Measurements from ENCODE around the gene SLC2A13.
"Not testable (repeated sequence)": the region's sequence is repeated elsewhere in the genome, so short reads cannot be mapped to it uniquely, and the experiment has no call there.

Gene SLC2A13

GRCh38 chr12:40093512-40093911, 12.4 kb downstream of the SLC2A13 start:
- no peaks in the 10 kb centered on the region for H3K9me3 Mint-ChIP-seq
- no peaks in the 10 kb centered on the region for H3K4me1 Mint-ChIP-seq (ENCODE audit: low read depth)
- no peak overlapping the region for H3K4me3 Mint-ChIP-seq
- no peak for DNase-seq (ENCODE audit: low spot score)
- H3K36me3 Mint-ChIP-seq (ENCODE audit: low read depth) = no peaks in the 10 kb centered on the region
- H3K27ac Mint-ChIP-seq = no peak overlapping the region
- H3K27me3 Mint-ChIP-seq (ENCODE audit: low read depth) = peaks cover 5% of the 10 kb centered on the region

GRCh38 chr12:40086471-40086870, 19.4 kb downstream of the SLC2A13 start:
- DNase-seq (ENCODE audit: low spot score) = no peak
- Mint-ChIP-seq H3K4me1 (ENCODE audit: low read depth) (no peaks in the 10 kb centered on the region), H3K27ac (no peak overlapping the region), H3K27me3 (ENCODE audit: low read depth) (peaks cover 3% of the 10 kb centered on the region), H3K36me3 (ENCODE audit: low read depth) (no peaks in the 10 kb centered on the region), H3K4me3 (no peak overlapping the region), H3K9me3 (no peaks in the 10 kb centered on the region)

GRCh38 chr12:40078266-40078665, 27.6 kb downstream of the SLC2A13 start:
- Mint-ChIP-seq H3K36me3 (ENCODE audit: low read depth) (no peaks in the 10 kb centered on the region), H3K27me3 (ENCODE audit: low read depth) (peaks cover 2% of the 10 kb centered on the region), H3K9me3 (no peaks in the 10 kb centered on the region), H3K4me1 (ENCODE audit: low read depth) (no peaks in the 10 kb centered on the region), H3K4me3 (no peak overlapping the region), H3K27ac (no peak overlapping the region)
- no peak for DNase-seq (ENCODE audit: low spot score)

- H3K36me3 Mint-ChIP-seq (ENCODE audit: low read depth) = no peaks in the 10 kb centered on the region
- no peak overlapping the region for H3K4me3 Mint-ChIP-seq
- H3K4me1 Mint-ChIP-seq (ENCODE audit: low read depth) = no peaks in the 10 kb centered on the region
- H3K27ac Mint-ChIP-seq = no peak overlapping the region
- H3K27me3 Mint-ChIP-seq (ENCODE audit: low read depth) = peaks cover 2% of the 10 kb centered on the region
- H3K9me3 Mint-ChIP-seq = no peaks in the 10 kb centered on the region
- DNase-seq (ENCODE audit: low spot score) = no peak
Measured at GRCh38 chr12:40075458-40075857, 30.4 kb downstream of the SLC2A13 start.

- Mint-ChIP-seq H3K4me3 (no peak overlapping the region), H3K9me3 (no peaks in the 10 kb centered on the region), H3K27ac (no peak overlapping the region), H3K4me1 (ENCODE audit: low read depth) (no peaks in the 10 kb centered on the region), H3K36me3 (ENCODE audit: low read depth) (no peaks in the 10 kb centered on the region), H3K27me3 (ENCODE audit: low read depth) (no peaks in the 10 kb centered on the region)
- no peak for DNase-seq (ENCODE audit: low spot score)
Measured at GRCh38 chr12:40068416-40068815, 37.5 kb downstream of the SLC2A13 start.

GRCh38 chr12:40065636-40066035, 40.2 kb downstream of the SLC2A13 start:
- H3K36me3 Mint-ChIP-seq (ENCODE audit: low read depth) = no peaks in the 10 kb centered on the region
- no peaks in the 10 kb centered on the region for H3K4me1 Mint-ChIP-seq (ENCODE audit: low read depth)
- no peak overlapping the region for H3K4me3 Mint-ChIP-seq
- no peak overlapping the region for H3K27ac Mint-ChIP-seq
- H3K27me3 Mint-ChIP-seq (ENCODE audit: low read depth) = no peaks in the 10 kb centered on the region
- no peak for DNase-seq (ENCODE audit: low spot score)
- H3K9me3 Mint-ChIP-seq = no peaks in the 10 kb centered on the region

- no peak for DNase-seq (ENCODE audit: low spot score)
- no peaks in the 10 kb centered on the region for H3K4me1 Mint-ChIP-seq (ENCODE audit: low read depth)
- no peaks in the 10 kb centered on the region for H3K27me3 Mint-ChIP-seq (ENCODE audit: low read depth)
- no peaks in the 10 kb centered on the region for H3K9me3 Mint-ChIP-seq
- H3K36me3 Mint-ChIP-seq (ENCODE audit: low read depth) = no peaks in the 10 kb centered on the region
- no peak overlapping the region for H3K4me3 Mint-ChIP-seq
- H3K27ac Mint-ChIP-seq = no peak overlapping the region
Measured at GRCh38 chr12:40063414-40063813, 42.5 kb downstream of the SLC2A13 start.

- DNase-seq (ENCODE audit: low spot score) = no peak
- no peak overlapping the region for H3K27ac Mint-ChIP-seq
- no peaks in the 10 kb centered on the region for H3K9me3 Mint-ChIP-seq
- H3K27me3 Mint-ChIP-seq (ENCODE audit: low read depth) = peaks cover 2% of the 10 kb centered on the region
- H3K4me1 Mint-ChIP-seq (ENCODE audit: low read depth) = no peaks in the 10 kb centered on the region
- H3K36me3 Mint-ChIP-seq (ENCODE audit: low read depth) = no peaks in the 10 kb centered on the region
- no peak overlapping the region for H3K4me3 Mint-ChIP-seq
Measured at GRCh38 chr12:40058721-40059190, 47.1 kb downstream of the SLC2A13 start.

GRCh38 chr12:40056373-40056772, 49.5 kb downstream of the SLC2A13 start:
- no peak for DNase-seq (ENCODE audit: low spot score)
- peaks cover 2% of the 10 kb centered on the region for H3K27me3 Mint-ChIP-seq (ENCODE audit: low read depth)
- no peaks in the 10 kb centered on the region for H3K9me3 Mint-ChIP-seq
- no peak overlapping the region for H3K4me3 Mint-ChIP-seq
- H3K27ac Mint-ChIP-seq = no peak overlapping the region
- H3K36me3 Mint-ChIP-seq (ENCODE audit: low read depth) = no peaks in the 10 kb centered on the region
- H3K4me1 Mint-ChIP-seq (ENCODE audit: low read depth) = no peaks in the 10 kb centered on the region

GRCh38 chr12:40055776-40056175, 50.1 kb downstream of the SLC2A13 start:
- H3K4me3 Mint-ChIP-seq = no peak overlapping the region
- DNase-seq (ENCODE audit: low spot score) = no peak
- no peaks in the 10 kb centered on the region for H3K4me1 Mint-ChIP-seq (ENCODE audit: low read depth)
- H3K9me3 Mint-ChIP-seq = no peaks in the 10 kb centered on the region
- H3K27ac Mint-ChIP-seq = no peak overlapping the region
- peaks cover 2% of the 10 kb centered on the region for H3K27me3 Mint-ChIP-seq (ENCODE audit: low read depth)
- H3K36me3 Mint-ChIP-seq (ENCODE audit: low read depth) = no peaks in the 10 kb centered on the region

GRCh38 chr12:40055228-40055579, 50.7 kb downstream of the SLC2A13 start:
- peaks cover 2% of the 10 kb centered on the region for H3K27me3 Mint-ChIP-seq (ENCODE audit: low read depth)
- no peak overlapping the region for H3K4me3 Mint-ChIP-seq
- no peak for DNase-seq (ENCODE audit: low spot score)
- no peak overlapping the region for H3K27ac Mint-ChIP-seq
- H3K4me1 Mint-ChIP-seq (ENCODE audit: low read depth) = no peaks in the 10 kb centered on the region
- no peaks in the 10 kb centered on the region for H3K36me3 Mint-ChIP-seq (ENCODE audit: low read depth)
- no peaks in the 10 kb centered on the region for H3K9me3 Mint-ChIP-seq

GRCh38 chr12:40054555-40055227, 51.2 kb downstream of the SLC2A13 start:
- Mint-ChIP-seq H3K4me3 (no peak overlapping the region), H3K27me3 (ENCODE audit: low read depth) (peaks cover 2% of the 10 kb centered on the region), H3K27ac (no peak overlapping the region), H3K4me1 (ENCODE audit: low read depth) (no peaks in the 10 kb centered on the region), H3K36me3 (ENCODE audit: low read depth) (no peaks in the 10 kb centered on the region), H3K9me3 (no peaks in the 10 kb centered on the region)
- DNase-seq (ENCODE audit: low spot score) = no peak

GRCh38 chr12:40049268-40049667, 56.6 kb downstream of the SLC2A13 start:
- Mint-ChIP-seq H3K9me3 (no peaks in the 10 kb centered on the region), H3K27me3 (ENCODE audit: low read depth) (no peaks in the 10 kb centered on the region), H3K4me3 (no peak overlapping the region), H3K4me1 (ENCODE audit: low read depth) (no peaks in the 10 kb centered on the region), H3K36me3 (ENCODE audit: low read depth) (no peaks in the 10 kb centered on the region), H3K27ac (no peak overlapping the region)
- DNase-seq (ENCODE audit: low spot score) = no peak

- H3K4me1 Mint-ChIP-seq (ENCODE audit: low read depth); H3K27me3 Mint-ChIP-seq (ENCODE audit: low read depth); H3K4me3 Mint-ChIP-seq; H3K9me3 Mint-ChIP-seq; DNase-seq (ENCODE audit: low spot score); H3K36me3 Mint-ChIP-seq (ENCODE audit: low read depth); H3K27ac Mint-ChIP-seq: not testable (repeated sequence)
Measured at GRCh38 chr12:40047002-40047401, 58.9 kb downstream of the SLC2A13 start.

GRCh38 chr12:40045656-40046055, 60.2 kb downstream of the SLC2A13 start:
- DNase-seq (ENCODE audit: low spot score) = no peak
- Mint-ChIP-seq H3K4me3 (no peak overlapping the region), H3K4me1 (ENCODE audit: low read depth) (no peaks in the 10 kb centered on the region), H3K9me3 (no peaks in the 10 kb centered on the region), H3K27me3 (ENCODE audit: low read depth) (no peaks in the 10 kb centered on the region), H3K36me3 (ENCODE audit: low read depth) (no peaks in the 10 kb centered on the region), H3K27ac (no peak overlapping the region)

Measured in T-helper 2 cell treated with Interferon-gamma antibody and Interleukin-4, amounts not matched to agents 5 μg/mL and 100 μg/mL, for 36 hours (primary cell).